ENCODE measurements around the gene PIP4K2A. TPM values are rescaled to one million over a fixed set of nuclear protein-coding genes. Genes with fewer than 3 reads are reported as not detected.

Gene PIP4K2A
- total and polyA plus RNA-seq, 2 experiments from 2014 or later = 39.9 to 40.1 TPM

- no peak for TF ChIP-seq ZNF462 (CRISPR knock-in tag; IDR thresholded peaks at IDR 0.05)
- no peak for TF ChIP-seq NANOG (IDR thresholded peaks at IDR 0.05; ENCODE audit: borderline replicate concordance)
- TF ChIP-seq CTCF (conservative IDR thresholded peaks at IDR 0.05; ENCODE audit: low read depth in 2 of 2) = no peak
These were observed 157.6 kb downstream of the PIP4K2A start (continued) for GRCh38 chr10:22556774-22557173.

- H3K79me2 ChIP-seq (replicated peaks; ENCODE audit: insufficient read depth) = no peaks in the 10 kb centered on the region
- no peak overlapping the region for H3K4me3 ChIP-seq
- peaks cover 16% of the 10 kb centered on the region for H3K4me1 ChIP-seq (ENCODE audit: insufficient read depth)
- no peak overlapping the region; the same call in 1 of the 2 replicates for H3K27ac ChIP-seq (ENCODE audit: low read depth)
- Mint-ChIP-seq H3K27me3 (ENCODE audit: insufficient read depth, low read depth, poor library complexity) (peaks cover 5% of the 10 kb centered on the region), H3K4me1 (peaks cover 23% of the 10 kb centered on the region), H3K4me3 (no peak overlapping the region), H3K27ac (peak overlapping the region; percentile 58), H3K9me3 (no peaks in the 10 kb centered on the region), H3K36me3 (ENCODE audit: low read depth) (peaks cover 4% of the 10 kb centered on the region; the same call in 2 of the 3 replicates)
- no peak overlapping the region for H2AFZ ChIP-seq
- H3K4me2 ChIP-seq = no peak overlapping the region
- no peaks in the 10 kb centered on the region for H3K9me2 ChIP-seq (ENCODE audit: insufficient read depth)
- no peaks in the 10 kb centered on the region; the same call in 1 of the 2 replicates for H4K20me1 ChIP-seq (replicated peaks; ENCODE audit: insufficient read depth)
- no peaks in the 10 kb centered on the region for H3K36me3 ChIP-seq (ENCODE audit: insufficient read depth)
- ATAC-seq (peak; percentile 62), DNase-seq (ENCODE audit: low spot score) (no peak)
- no peaks in the 10 kb centered on the region for H3K27me3 ChIP-seq (ENCODE audit: insufficient read depth)
- H3F3A ChIP-seq (replicated peaks; ENCODE audit: low read depth) = no peaks in the 10 kb centered on the region
- TF ChIP-seq ETS1 (IDR thresholded peaks at IDR 0.05) (no peak), EZH2 (IDR thresholded peaks at IDR 0.05; ENCODE audit: low read depth, unreplicated experiment) (no peak), NANOG (IDR thresholded peaks at IDR 0.05; ENCODE audit: borderline replicate concordance) (no peak), ZNF331 (CRISPR knock-in tag; IDR thresholded peaks at IDR 0.05; ENCODE audit: low read depth) (no peak), ZNF114 (CRISPR knock-in tag; IDR thresholded peaks at IDR 0.05) (no peak), CREB1 (CRISPR knock-in tag; IDR thresholded peaks at IDR 0.05; ENCODE audit: low read depth) (no peak), JUNB (IDR thresholded peaks at IDR 0.05; ENCODE audit: unreplicated experiment) (no peak), POLR2AphosphoS5 (IDR thresholded peaks at IDR 0.05; ENCODE audit: low read depth) (no peak)
These were observed 159.8 kb downstream of the PIP4K2A start for GRCh38 chr10:22554461-22555182.
